Cardiac muscle cell (in vitro differentiated cells and primary cell): ENCODE results near the gene TRA2B. TPM values are rescaled to one million over a fixed set of nuclear protein-coding genes. Genes with fewer than 3 reads are reported as not detected.
A peak's percentile ranks its signal among the peaks of the same experiment; 100 is the strongest.

ENCODE experiments used
- DNase-seq, 2 donors: peaks; one replicate each; pipeline versions ENCODE4 v3.0.0 to v3.0.0-alpha.2; 2010 to 2017; ENCODE audit warnings: low read depth in 1 of 2, low spot score in 1 of 2
- H3K27ac ChIP-seq: fragments of 200-600 bp; sonication (generic); 2 replicates; pipeline ENCODE4 v1.5.1; 2016
- H3K27me3 ChIP-seq: fragments of 200-600 bp; sonication (generic); 2 replicates; pipeline ENCODE4 v1.6.0; 2016; ENCODE audit warnings: control low read depth
- H3K36me3 ChIP-seq: fragments of 200-600 bp; sonication (generic); 2 replicates; pipeline ENCODE4 v1.5.1; 2016; ENCODE audit warnings: control low read depth
- H3K4me1 ChIP-seq: fragments of 200-600 bp; sonication (generic); 2 replicates; pipeline ENCODE4 v1.8.1; 2017; ENCODE audit warnings: low read depth, mild to moderate bottlenecking, mixed run types
- H3K4me3 ChIP-seq: fragments of 200-600 bp; sonication (generic); 2 replicates; pipeline ENCODE4 v1.5.1; 2016; ENCODE audit warnings: mild to moderate bottlenecking
- H3K9me3 ChIP-seq: fragments of 200-600 bp; sonication (generic); 2 replicates; pipeline ENCODE4 v1.5.1; 2017; ENCODE audit warnings: low read depth, mild to moderate bottlenecking, control low read depth
- CTCF ChIP-seq: IDR thresholded peaks from 2 replicates; pipeline ENCODE4 v1.5.1; 2012; ENCODE audit warnings: low read depth, mild to moderate bottlenecking, low read length
- polyA plus RNA-seq: library from polyadenylated mRNA; unstranded; fragments of >200 nt; fragmentation: Nextera tagmentation; extraction: Ambion mirVana; gene quantifications from 2 replicates; pipeline ENCODE4 v1.2.1, GENCODE V29; 2016
- total RNA-seq: library from RNA; depleted of rRNA; stranded (reverse); fragments of >200 nt; gene quantifications from 2 replicates; pipeline ENCODE4 v1.2.3, GENCODE V29; 2016

TRA2B gene
- total and polyA plus RNA-seq, 2 experiments from 2014 or later = 129 to 320 TPM

- Histone ChIP-seq H3K27ac (no peak overlapping the region), H3K4me3 (no peak overlapping the region), H3K9me3 (no peaks in the 10 kb centered on the region), H3K4me1 (no peaks in the 10 kb centered on the region), H3K27me3 (no peaks in the 10 kb centered on the region), H3K36me3 (no peaks in the 10 kb centered on the region)
- DNase-seq = no peak
- no peak for TF ChIP-seq CTCF
These were observed 23.9 kb upstream of the TRA2B start for GRCh38 chr3:185961675-185962232.

GRCh38 chr3:185960522-185961288, 22.9 kb upstream of the TRA2B start:
- H3K4me1 ChIP-seq = no peaks in the 10 kb centered on the region
- H3K4me3 ChIP-seq = no peak overlapping the region
- no peak for TF ChIP-seq CTCF
- DNase-seq = no peak
- H3K9me3 ChIP-seq = no peaks in the 10 kb centered on the region
- H3K27ac ChIP-seq = no peak overlapping the region
- no peaks in the 10 kb centered on the region for H3K36me3 ChIP-seq
- H3K27me3 ChIP-seq = no peaks in the 10 kb centered on the region

- peak overlapping the region; percentile 47 for H3K27ac ChIP-seq
- no peak overlapping the region for H3K4me3 ChIP-seq
- DNase-seq = peak; percentile 11 to 75
- H3K27me3 ChIP-seq = no peaks in the 10 kb centered on the region
- H3K9me3 ChIP-seq = no peaks in the 10 kb centered on the region
- no peak for TF ChIP-seq CTCF
- no peaks in the 10 kb centered on the region for H3K36me3 ChIP-seq
- no peaks in the 10 kb centered on the region for H3K4me1 ChIP-seq
These were observed 22.1 kb upstream of the TRA2B start for GRCh38 chr3:185959609-185960521.

GRCh38 chr3:185958626-185959025, 20.8 kb upstream of the TRA2B start:
- H3K9me3 ChIP-seq = no peaks in the 10 kb centered on the region
- TF ChIP-seq CTCF = no peak
- peak in 1 of 2 donors; percentile 34 for DNase-seq
- no peak overlapping the region for H3K4me3 ChIP-seq
- H3K4me1 ChIP-seq = no peaks in the 10 kb centered on the region
- H3K27ac ChIP-seq = no peak overlapping the region
- no peaks in the 10 kb centered on the region for H3K27me3 ChIP-seq
- no peaks in the 10 kb centered on the region for H3K36me3 ChIP-seq

GRCh38 chr3:185956244-185956643, 18.4 kb upstream of the TRA2B start:
- Histone ChIP-seq H3K27ac (no peak overlapping the region), H3K4me1 (no peaks in the 10 kb centered on the region), H3K36me3 (no peaks in the 10 kb centered on the region), H3K9me3 (no peaks in the 10 kb centered on the region), H3K27me3 (no peaks in the 10 kb centered on the region), H3K4me3 (no peak overlapping the region)
- DNase-seq = no peak
- no peak for TF ChIP-seq CTCF
